HG02973 (cell line): ENCODE data around the gene ATG7.
"Not testable (repeated sequence)": the region's sequence is repeated elsewhere in the genome, so short reads cannot be mapped to it uniquely, and the experiment has no call there.

Experiments
- ATAC-seq: cut with Tn5 transposase; IDR thresholded peaks from one replicate; pipeline ENCODE4 v1.9.1; 2021; ENCODE audit warnings: moderate library complexity; ENCODE audit not compliant: unreplicated experiment

ATG7 gene

GRCh38 chr3:11385891-11386290 is 113.7 kb downstream of the ATG7 start:
- ATAC-seq = no peak

- no peak for ATAC-seq
Observed at GRCh38 chr3:11386465-11387113, 114.4 kb downstream of the ATG7 start.

GRCh38 chr3:11389386-11390268 is 117.4 kb downstream of the ATG7 start:
- ATAC-seq = no peak

- ATAC-seq = no peak
Observed at GRCh38 chr3:11390411-11391131, 118.4 kb downstream of the ATG7 start.

GRCh38 chr3:11391174-11391879 is 119.1 kb downstream of the ATG7 start:
- no peak for ATAC-seq

GRCh38 chr3:11392014-11392859 is 120.0 kb downstream of the ATG7 start:
- no peak for ATAC-seq

GRCh38 chr3:11392860-11393114 is 120.6 kb downstream of the ATG7 start:
- no peak for ATAC-seq

GRCh38 chr3:11393401-11393800 is 121.2 kb downstream of the ATG7 start:
- ATAC-seq = no peak

- no peak for ATAC-seq
Observed at GRCh38 chr3:11394392-11394791, 122.2 kb downstream of the ATG7 start.

GRCh38 chr3:11400213-11400612 is 128.0 kb downstream of the ATG7 start:
- ATAC-seq = no peak

- ATAC-seq = no peak
Observed at GRCh38 chr3:11401434-11401833, 129.2 kb downstream of the ATG7 start.

GRCh38 chr3:11405323-11405722 is 133.1 kb downstream of the ATG7 start:
- ATAC-seq = no peak

- no peak for ATAC-seq
Observed at GRCh38 chr3:11407644-11408043, 135.4 kb downstream of the ATG7 start.

GRCh38 chr3:11408324-11408859 is 136.2 kb downstream of the ATG7 start:
- ATAC-seq = not testable (repeated sequence)

GRCh38 chr3:11410564-11410963 is 138.4 kb downstream of the ATG7 start:
- no peak for ATAC-seq

- no peak for ATAC-seq
Observed at GRCh38 chr3:11411956-11412355, 139.8 kb downstream of the ATG7 start.

GRCh38 chr3:11413071-11413470 is 140.9 kb downstream of the ATG7 start:
- ATAC-seq = no peak

GRCh38 chr3:11415099-11415498 is 142.9 kb downstream of the ATG7 start:
- ATAC-seq = no peak

- ATAC-seq = no peak
Observed at GRCh38 chr3:11420066-11420465, 147.9 kb downstream of the ATG7 start.

GRCh38 chr3:11422291-11422690 is 150.1 kb downstream of the ATG7 start:
- no peak for ATAC-seq
